Ascending aorta (tissue), 2 donors: ENCODE data around the gene KIF19. TPM values are rescaled to one million over a fixed set of nuclear protein-coding genes. Genes with fewer than 3 reads are reported as not detected.

Experiments used
- DNase-seq, 2 donors: peaks; one replicate each; pipeline ENCODE4 v3.0.0-alpha.2; 2019; ENCODE audit warnings: low spot score in 2 of 2
- H3K27ac ChIP-seq, 2 donors: fragments of 200-600 bp; sonication (generic); one replicate each; pipeline ENCODE4 v1.5.1; 2016 to 2017; ENCODE audit warnings: mild to moderate bottlenecking in 1 of 2
- H3K27me3 ChIP-seq: fragments of 200-600 bp; sonication (generic); one replicate; pipeline ENCODE4 v1.5.1; 2017
- H3K36me3 ChIP-seq, 2 donors: fragments of 200-600 bp; sonication (generic); one replicate each; pipeline ENCODE4 v1.5.1; 2016
- H3K4me1 ChIP-seq, 2 donors: fragments of 200-600 bp; sonication (generic); one replicate each; pipeline ENCODE4 v1.5.1; 2016 to 2017; ENCODE audit warnings: mild to moderate bottlenecking in 1 of 2
- H3K4me3 ChIP-seq, 2 donors: fragments of 200-600 bp; sonication (generic); one replicate each; pipeline ENCODE4 v1.5.1; 2016 to 2017; ENCODE audit warnings: mild to moderate bottlenecking in 1 of 2
- H3K9me3 ChIP-seq, 2 donors: fragments of 200-600 bp; sonication (generic); one replicate each; pipeline ENCODE4 v1.5.1; 2016
- CTCF ChIP-seq, 3 experiments: fragments of 200-600 bp in 2 of 3; fragments of 450-650 bp in 1 of 3; sonication (generic) in 2 of 3; IDR thresholded peaks; one replicate each; pipeline ENCODE4 v1.5.1; 2016 to 2019; ENCODE audit warnings: antibody characterized with exemption in 3 of 3, mild to moderate bottlenecking in 1 of 3, moderate library complexity in 1 of 3
- intact Hi-C: fragments of 100-400 bp; cut with DNase I; formaldehyde crosslinking; loops from one replicate; pipeline ENCODE4 v1.15.1; 2023
- total RNA-seq: library from RNA; depleted of rRNA; stranded (reverse); fragments of >200 nt; gene quantifications from one replicate; pipeline ENCODE4 v1.1.0, GENCODE V29; 2016

KIF19 gene
- total RNA-seq, 1 donor from 2014 or later, result 11.7 TPM

- no peaks in the 10 kb centered on the region for H3K36me3 ChIP-seq
- H3K9me3 ChIP-seq, result no peaks in the 10 kb centered on the region
- no peaks in the 10 kb centered on the region for H3K27me3 ChIP-seq
- no peak overlapping the region for H3K27ac ChIP-seq
- DNase-seq, result no peak
- TF ChIP-seq CTCF (IDR thresholded peaks at IDR 0.05), result no peak
- no peaks in the 10 kb centered on the region for H3K4me1 ChIP-seq
- no peak overlapping the region for H3K4me3 ChIP-seq
- intact Hi-C loops, result no loop called here
These were observed 7.6 kb upstream of the KIF19 start for GRCh38 chr17:74318391-74318790.

GRCh38 chr17:74324521-74324920, 1.5 kb upstream of the KIF19 start:
- no peaks in the 10 kb centered on the region for H3K9me3 ChIP-seq
- H3K27me3 ChIP-seq, result peaks cover 4% of the 10 kb centered on the region
- intact Hi-C loops, result no loop called here
- TF ChIP-seq CTCF (IDR thresholded peaks at IDR 0.05), result no peak
- DNase-seq, result no peak
- H3K27ac ChIP-seq, result no peak overlapping the region
- H3K36me3 ChIP-seq, result no peaks in the 10 kb centered on the region
- H3K4me3 ChIP-seq, result no peak overlapping the region
- peaks cover 0 to 2% of the 10 kb centered on the region in 2 donors for H3K4me1 ChIP-seq

GRCh38 chr17:74325376-74325742, 667 bp upstream of the KIF19 start:
- Histone ChIP-seq H3K27ac (no peak overlapping the region), H3K4me1 (peaks cover 0 to 2% of the 10 kb centered on the region in 2 donors), H3K36me3 (no peaks in the 10 kb centered on the region), H3K9me3 (no peaks in the 10 kb centered on the region), H3K27me3 (peaks cover 4% of the 10 kb centered on the region), H3K4me3 (peak overlapping the region; percentile 49 to 55)
- intact Hi-C loops, result no loop called here
- TF ChIP-seq CTCF (IDR thresholded peaks at IDR 0.05), result no peak
- DNase-seq, result no peak

- Histone ChIP-seq H3K36me3 (no peaks in the 10 kb centered on the region), H3K27ac (no peak overlapping the region), H3K4me3 (peak overlapping the region; percentile 49 to 55), H3K27me3 (peaks cover 4% of the 10 kb centered on the region), H3K4me1 (peaks cover 0 to 2% of the 10 kb centered on the region in 2 donors), H3K9me3 (no peaks in the 10 kb centered on the region)
- TF ChIP-seq CTCF (IDR thresholded peaks at IDR 0.05), result no peak
- intact Hi-C loops, result no loop called here
- no peak for DNase-seq
These were observed 480 bp downstream of the KIF19 start for GRCh38 chr17:74326506-74326905.

GRCh38 chr17:74328487-74328886, 2.5 kb downstream of the KIF19 start:
- no peaks in the 10 kb centered on the region for H3K9me3 ChIP-seq
- no peak overlapping the region for H3K27ac ChIP-seq
- no peak overlapping the region for H3K4me3 ChIP-seq
- peaks cover 0 to 2% of the 10 kb centered on the region in 2 donors for H3K4me1 ChIP-seq
- no peaks in the 10 kb centered on the region for H3K36me3 ChIP-seq
- no peak for TF ChIP-seq CTCF (IDR thresholded peaks at IDR 0.05)
- H3K27me3 ChIP-seq, result peaks cover 4% of the 10 kb centered on the region
- no peak for DNase-seq
- intact Hi-C loops, result no loop called here

GRCh38 chr17:74329378-74329777, 3.4 kb downstream of the KIF19 start:
- H3K36me3 ChIP-seq, result no peaks in the 10 kb centered on the region
- H3K27me3 ChIP-seq, result peaks cover 4% of the 10 kb centered on the region
- no peak for TF ChIP-seq CTCF (IDR thresholded peaks at IDR 0.05)
- no peak overlapping the region for H3K4me3 ChIP-seq
- H3K27ac ChIP-seq, result no peak overlapping the region
- H3K9me3 ChIP-seq, result no peaks in the 10 kb centered on the region
- no peak for DNase-seq
- intact Hi-C loops, result no loop called here
- H3K4me1 ChIP-seq, result peaks cover 0 to 2% of the 10 kb centered on the region in 2 donors
